DMS53 treated with DMSO at 0.1 percent for 48 hours (cell line): ENCODE measurements around the gene NELL1.

Experiments
- DNase-seq: peaks from one replicate; lab custom pipeline; 2025; ENCODE audit not compliant: unreplicated experiment; lab: John Stamatoyannopoulos, UW

Gene NELL1

GRCh38 chr11:20668131-20668809 lies 1.1 kb upstream of the NELL1 start:
- DNase-seq = no peak

- DNase-seq = no peak
Measured at GRCh38 chr11:20669820-20670684, 666 bp downstream of the NELL1 start.

- DNase-seq = no peak
Measured at GRCh38 chr11:20670932-20671403, 1.6 kb downstream of the NELL1 start.

GRCh38 chr11:20671856-20672546 lies 2.6 kb downstream of the NELL1 start:
- peak; percentile 58 for DNase-seq

GRCh38 chr11:20672575-20672974 lies 3.2 kb downstream of the NELL1 start:
- DNase-seq = peak; percentile 8

- DNase-seq = no peak
Measured at GRCh38 chr11:20676658-20677057, 7.3 kb downstream of the NELL1 start.

- no peak for DNase-seq
Measured at GRCh38 chr11:20688761-20689160, 19.4 kb downstream of the NELL1 start.

- DNase-seq = peak; percentile 7
Measured at GRCh38 chr11:20707876-20708275, 38.5 kb downstream of the NELL1 start.

GRCh38 chr11:20712912-20713311 lies 43.5 kb downstream of the NELL1 start:
- no peak for DNase-seq

- no peak for DNase-seq
Measured at GRCh38 chr11:20715464-20715863, 46.1 kb downstream of the NELL1 start.

GRCh38 chr11:20715931-20716330 lies 46.5 kb downstream of the NELL1 start:
- DNase-seq = no peak

GRCh38 chr11:20719821-20720220 lies 50.4 kb downstream of the NELL1 start:
- no peak for DNase-seq

GRCh38 chr11:20723366-20723765 lies 54.0 kb downstream of the NELL1 start:
- no peak for DNase-seq

- no peak for DNase-seq
Measured at GRCh38 chr11:20729597-20730105, 60.3 kb downstream of the NELL1 start.

GRCh38 chr11:20731676-20732215 lies 62.4 kb downstream of the NELL1 start:
- no peak for DNase-seq

GRCh38 chr11:20739107-20739506 lies 69.7 kb downstream of the NELL1 start:
- DNase-seq = no peak

GRCh38 chr11:20739577-20739976 lies 70.2 kb downstream of the NELL1 start:
- DNase-seq = no peak

GRCh38 chr11:20754933-20755332 lies 85.5 kb downstream of the NELL1 start:
- peak; percentile 77 for DNase-seq

GRCh38 chr11:20759541-20759940 lies 90.2 kb downstream of the NELL1 start:
- no peak for DNase-seq

GRCh38 chr11:20760811-20761210 lies 91.4 kb downstream of the NELL1 start:
- DNase-seq = no peak
